Measurements from ENCODE around the gene SLC6A12. TPM values are rescaled to one million over a fixed set of nuclear protein-coding genes. Genes with fewer than 3 reads are reported as not detected.

The SLC6A12 gene
- total RNA-seq, 6 experiments from 2014 or later = not detected

DNA sequence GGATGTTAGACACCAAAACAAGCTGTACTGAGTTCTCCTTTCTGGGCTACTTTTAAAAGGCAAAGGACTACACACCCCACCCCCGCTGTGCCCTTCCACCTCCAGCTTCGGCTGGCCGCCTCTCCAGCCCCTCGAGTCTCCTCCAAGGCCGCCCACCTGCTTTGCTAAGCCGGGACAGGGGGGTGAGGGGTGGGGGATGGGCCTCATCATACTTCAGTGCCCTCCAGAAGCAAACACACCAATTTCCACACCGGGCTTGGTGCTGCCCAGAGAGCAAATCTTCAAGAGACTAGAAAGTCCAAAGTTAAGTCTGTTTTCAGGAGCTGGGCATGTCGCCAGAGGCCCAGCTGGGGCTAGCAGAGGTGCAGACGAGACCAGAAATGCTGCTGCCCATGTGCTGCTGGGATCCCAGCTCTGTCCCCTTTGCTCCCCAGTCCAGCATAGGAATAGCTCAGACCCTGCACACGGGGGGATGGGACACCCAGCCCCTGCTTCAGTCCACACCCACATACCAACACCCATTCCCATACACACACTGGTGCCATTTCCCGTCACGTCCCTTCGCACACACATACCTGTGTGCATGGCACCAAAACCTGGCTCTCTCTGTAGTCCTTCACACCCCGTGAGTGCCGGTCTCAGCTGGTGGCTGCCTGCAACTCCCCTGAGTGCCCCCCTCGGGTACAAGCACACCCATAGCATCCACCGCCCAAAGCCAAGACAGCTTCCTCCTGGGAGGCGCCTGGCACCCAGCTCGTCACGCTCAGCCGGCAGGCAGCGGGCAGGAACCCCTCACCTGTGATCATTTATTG, 1.0 kb downstream of the SLC6A12 start:
- no peak overlapping the region for H3K27ac Mint-ChIP-seq
- TF ChIP-seq, protein P1, sequence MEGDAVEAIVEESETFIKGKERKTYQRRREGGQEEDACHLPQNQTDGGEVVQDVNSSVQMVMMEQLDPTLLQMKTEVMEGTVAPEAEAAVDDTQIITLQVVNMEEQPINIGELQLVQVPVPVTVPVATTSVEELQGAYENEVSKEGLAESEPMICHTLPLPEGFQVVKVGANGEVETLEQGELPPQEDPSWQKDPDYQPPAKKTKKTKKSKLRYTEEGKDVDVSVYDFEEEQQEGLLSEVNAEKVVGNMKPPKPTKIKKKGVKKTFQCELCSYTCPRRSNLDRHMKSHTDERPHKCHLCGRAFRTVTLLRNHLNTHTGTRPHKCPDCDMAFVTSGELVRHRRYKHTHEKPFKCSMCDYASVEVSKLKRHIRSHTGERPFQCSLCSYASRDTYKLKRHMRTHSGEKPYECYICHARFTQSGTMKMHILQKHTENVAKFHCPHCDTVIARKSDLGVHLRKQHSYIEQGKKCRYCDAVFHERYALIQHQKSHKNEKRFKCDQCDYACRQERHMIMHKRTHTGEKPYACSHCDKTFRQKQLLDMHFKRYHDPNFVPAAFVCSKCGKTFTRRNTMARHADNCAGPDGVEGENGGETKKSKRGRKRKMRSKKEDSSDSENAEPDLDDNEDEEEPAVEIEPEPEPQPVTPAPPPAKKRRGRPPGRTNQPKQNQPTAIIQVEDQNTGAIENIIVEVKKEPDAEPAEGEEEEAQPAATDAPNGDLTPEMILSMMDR (IDR thresholded peaks at IDR 0.05) = no peak
- DNase-seq = no peak
- H3K4me3 Mint-ChIP-seq = no peak overlapping the region
- no peaks in the 10 kb centered on the region for H3K36me3 Mint-ChIP-seq (ENCODE audit: low read depth)
- no peaks in the 10 kb centered on the region for H3K9me3 Mint-ChIP-seq
- peaks cover 49% of the 10 kb centered on the region for H3K27me3 Mint-ChIP-seq (ENCODE audit: insufficient read depth)
- peaks cover 6% of the 10 kb centered on the region for H3K4me1 Mint-ChIP-seq (ENCODE audit: low read depth)

DNA sequence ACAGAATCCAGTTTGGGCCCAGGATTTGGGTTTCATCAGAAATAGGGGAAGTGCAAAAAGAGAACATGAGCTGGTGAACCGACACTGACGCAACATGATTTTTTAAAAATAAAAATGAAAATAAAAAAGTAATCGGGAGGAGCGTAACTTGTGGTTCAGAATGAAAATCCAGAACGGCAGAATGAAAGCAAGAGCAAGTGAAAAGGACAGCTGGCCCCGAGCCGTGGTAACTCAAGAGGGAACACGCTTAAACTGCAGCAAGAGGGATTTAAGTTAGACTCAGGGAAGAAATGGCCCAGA, 1.6 kb downstream of the SLC6A12 start:
- H3K4me1 Mint-ChIP-seq (ENCODE audit: low read depth) = peaks cover 6% of the 10 kb centered on the region
- H3K27ac Mint-ChIP-seq = no peak overlapping the region
- H3K36me3 Mint-ChIP-seq (ENCODE audit: low read depth) = no peaks in the 10 kb centered on the region
- H3K27me3 Mint-ChIP-seq (ENCODE audit: insufficient read depth) = peaks cover 51% of the 10 kb centered on the region
- TF ChIP-seq, protein P1 (IDR thresholded peaks at IDR 0.05) = no peak
- H3K4me3 Mint-ChIP-seq = no peak overlapping the region
- H3K9me3 Mint-ChIP-seq = no peaks in the 10 kb centered on the region
- no peak for DNase-seq

DNA sequence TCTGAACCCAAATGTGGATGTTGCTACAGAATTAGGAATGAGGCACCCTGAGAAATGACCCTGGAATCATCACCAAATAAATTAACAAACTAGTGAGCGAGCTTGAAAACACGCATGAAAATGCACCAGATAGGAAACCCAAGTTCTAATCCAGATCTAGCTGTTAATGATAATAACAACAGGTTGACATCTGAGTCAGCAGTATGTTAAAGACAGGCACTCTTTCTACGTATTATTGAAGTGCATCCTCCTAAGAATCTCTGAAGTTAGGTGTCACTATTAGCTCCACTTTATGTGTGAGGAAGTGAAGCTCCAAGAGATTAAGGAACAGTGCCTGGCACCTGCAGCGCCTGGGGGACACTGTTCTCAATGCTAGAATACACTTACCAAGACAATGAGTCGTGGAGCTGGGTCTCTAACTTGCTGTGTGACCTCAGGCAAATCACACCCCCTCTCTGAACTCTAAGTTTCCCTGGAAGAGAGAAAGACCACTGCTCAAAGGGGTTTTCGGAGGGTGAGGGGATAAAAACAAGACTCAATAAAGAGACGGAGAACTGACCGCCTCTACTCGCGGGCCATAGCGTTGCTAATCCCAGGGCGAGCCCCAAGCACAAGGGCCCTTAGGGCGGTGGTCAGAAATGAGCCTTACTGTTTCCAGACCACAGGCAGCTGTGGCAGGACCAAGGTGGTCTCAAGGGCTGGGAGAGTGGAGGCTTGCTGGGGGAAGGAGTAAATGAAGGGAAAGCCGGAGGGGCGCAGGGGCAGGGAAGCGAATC, 2.1 kb downstream of the SLC6A12 start:
- no peak overlapping the region for H3K4me3 Mint-ChIP-seq
- H3K9me3 Mint-ChIP-seq = no peaks in the 10 kb centered on the region
- TF ChIP-seq, protein P1 (IDR thresholded peaks at IDR 0.05) = no peak
- DNase-seq = no peak
- no peaks in the 10 kb centered on the region for H3K36me3 Mint-ChIP-seq (ENCODE audit: low read depth)
- no peak overlapping the region for H3K27ac Mint-ChIP-seq
- peaks cover 6% of the 10 kb centered on the region for H3K4me1 Mint-ChIP-seq (ENCODE audit: low read depth)
- H3K27me3 Mint-ChIP-seq (ENCODE audit: insufficient read depth) = peaks cover 49% of the 10 kb centered on the region

DNA sequence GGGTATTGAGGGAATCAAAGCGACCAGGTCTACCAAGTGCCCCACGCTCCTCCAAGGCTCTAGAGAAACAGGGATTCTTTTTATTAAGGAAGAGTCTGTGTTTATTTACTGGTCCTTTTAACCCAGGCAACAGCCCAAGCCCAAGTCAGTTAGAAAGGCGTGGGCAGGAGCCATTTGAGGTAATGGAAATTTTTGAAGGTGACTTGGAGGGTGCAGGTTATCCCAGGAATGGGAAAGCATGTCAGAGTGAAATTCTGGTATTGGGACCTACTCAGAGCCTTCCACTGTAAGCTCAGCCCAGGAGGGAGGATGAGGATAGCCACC, 2.9 kb downstream of the SLC6A12 start:
- H3K4me3 Mint-ChIP-seq = no peak overlapping the region
- DNase-seq = no peak
- no peaks in the 10 kb centered on the region for H3K36me3 Mint-ChIP-seq (ENCODE audit: low read depth)
- peaks cover 53% of the 10 kb centered on the region for H3K27me3 Mint-ChIP-seq (ENCODE audit: insufficient read depth)
- no peak overlapping the region for H3K27ac Mint-ChIP-seq
- peaks cover 6% of the 10 kb centered on the region for H3K4me1 Mint-ChIP-seq (ENCODE audit: low read depth)
- TF ChIP-seq, protein P1 (IDR thresholded peaks at IDR 0.05) = no peak
- H3K9me3 Mint-ChIP-seq = no peaks in the 10 kb centered on the region

DNA sequence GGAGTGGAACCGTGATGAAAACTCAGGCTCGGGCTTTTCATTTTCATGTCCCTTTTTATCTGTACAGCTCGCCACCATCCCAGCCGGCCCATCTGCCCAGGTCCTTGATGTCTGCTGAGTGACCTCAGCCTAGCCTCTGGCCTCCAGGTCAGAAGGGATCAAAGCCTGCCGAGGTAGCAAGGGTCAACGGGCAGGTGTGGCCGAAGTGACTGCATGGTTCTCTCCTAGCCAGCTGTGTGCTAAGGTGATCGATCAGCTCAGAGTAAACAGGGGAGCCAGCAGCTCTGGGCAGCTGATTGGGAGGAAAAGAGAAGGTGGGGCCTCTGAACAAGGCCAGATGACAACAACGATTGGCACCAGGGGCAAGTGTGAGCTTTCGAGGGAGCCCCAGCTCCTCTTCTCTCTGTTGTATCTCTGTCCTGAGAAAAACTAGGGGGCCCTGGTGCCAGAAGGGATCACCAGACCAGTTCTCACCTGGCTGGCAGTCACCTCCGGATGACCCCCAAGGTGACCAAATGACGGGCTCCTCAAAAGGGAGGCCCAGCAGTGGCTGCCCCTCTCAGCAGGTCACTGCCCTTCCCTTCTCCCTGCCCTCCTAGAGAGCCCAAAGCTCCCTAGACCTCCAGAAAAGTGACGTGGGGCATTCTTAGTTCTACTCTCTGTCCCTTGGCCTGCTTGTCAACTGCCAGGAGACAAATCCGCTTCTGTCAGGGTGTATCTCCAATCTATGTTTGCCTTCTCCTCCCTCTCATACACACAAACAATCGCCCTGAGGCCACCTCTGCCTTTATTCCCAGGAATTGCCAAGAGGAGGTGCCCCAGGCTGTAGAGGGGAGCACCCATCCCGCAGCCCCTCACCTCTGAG, 3.4 kb downstream of the SLC6A12 start:
- TF ChIP-seq, protein P1 (IDR thresholded peaks at IDR 0.05) = no peak
- Mint-ChIP-seq H3K4me1 (ENCODE audit: low read depth) (peaks cover 6% of the 10 kb centered on the region), H3K27ac (no peak overlapping the region), H3K9me3 (no peaks in the 10 kb centered on the region), H3K4me3 (no peak overlapping the region), H3K27me3 (ENCODE audit: insufficient read depth) (peaks cover 55% of the 10 kb centered on the region), H3K36me3 (ENCODE audit: low read depth) (no peaks in the 10 kb centered on the region)
- no peak for DNase-seq

All from HFFc6 (cell line).